ENCODE measurements around the gene ITGA11.

Gene ITGA11

GRCh38 chr15:68307131-68307928 lies 124.6 kb downstream of the ITGA11 start:
- peak; percentile 66 for DNase-seq (ENCODE audit: low spot score)
- no peak for TF ChIP-seq CTCF (IDR thresholded peaks at IDR 0.05)
- H3K27ac ChIP-seq, result peak overlapping the region; percentile 44 to 50
- no peak overlapping the region for H3K4me3 ChIP-seq

- peak; percentile 50 for DNase-seq (ENCODE audit: low spot score)
- Histone ChIP-seq H3K27ac (no peak overlapping the region), H3K4me3 (no peak overlapping the region)
- no peak for TF ChIP-seq CTCF (IDR thresholded peaks at IDR 0.05)
These were observed 126.5 kb downstream of the ITGA11 start for GRCh38 chr15:68305420-68305871.

GRCh38 chr15:68304589-68305337 lies 127.2 kb downstream of the ITGA11 start:
- Histone ChIP-seq H3K4me3 (no peak overlapping the region), H3K27ac (no peak overlapping the region)
- DNase-seq (ENCODE audit: low spot score), result peak; percentile 68
- no peak for TF ChIP-seq CTCF (IDR thresholded peaks at IDR 0.05)

GRCh38 chr15:68303560-68304436 lies 128.2 kb downstream of the ITGA11 start:
- H3K4me3 ChIP-seq, result no peak overlapping the region
- DNase-seq (ENCODE audit: low spot score), result peak; percentile 71
- peak overlapping the region in 1 of 2 donors; percentile 9 for H3K27ac ChIP-seq
- TF ChIP-seq CTCF (IDR thresholded peaks at IDR 0.05), result no peak

GRCh38 chr15:68303134-68303533 lies 128.8 kb downstream of the ITGA11 start:
- no peak for TF ChIP-seq CTCF (IDR thresholded peaks at IDR 0.05)

GRCh38 chr15:68302729-68303128 lies 129.2 kb downstream of the ITGA11 start:
- DNase-seq (ENCODE audit: low spot score), result peak; percentile 66
- Histone ChIP-seq H3K27ac (no peak overlapping the region), H3K4me3 (no peak overlapping the region)
- TF ChIP-seq CTCF (IDR thresholded peaks at IDR 0.05), result no peak

More at GRCh38 chr15:68303134-68303533, 128.8 kb downstream of the ITGA11 start:
- DNase-seq (ENCODE audit: low spot score), result peak; percentile 67
- Histone ChIP-seq H3K4me3 (no peak overlapping the region), H3K27ac (no peak overlapping the region)
